Left ventricle myocardium superior (tissue), 1 donor: ENCODE results near the gene PUS7L. TPM values are rescaled to one million over a fixed set of nuclear protein-coding genes. Genes with fewer than 3 reads are reported as not detected.

Source experiments
- ATAC-seq: fragments of 200-7000 bp; cut with Tn5 transposase; one replicate; pipeline ENCODE4 v1.9.1; 2020; ENCODE audit warnings: mild to moderate bottlenecking, moderate library complexity
- DNase-seq: peaks from one replicate; pipeline ENCODE4 v3.0.0-alpha.2; 2020
- intact Hi-C: fragments of 100-400 bp; cut with micrococcal nuclease; formaldehyde crosslinking; loops from one replicate; pipeline ENCODE4 v1.11.0; 2022
- long read RNA-seq: library from polyadenylated mRNA; unstranded; transcript quantifications from one replicate; pipeline ENCODE4 v2.0.0, GENCODE V29; 2021
- total RNA-seq: library from RNA; stranded (reverse); fragmentation: NEBNext Ultra II Directional; extraction: Animal tissue kit (Norgen Biotek cat#: 25700); gene quantifications from one replicate; pipeline ENCODE4 v1.2.1, GENCODE V29; 2021
- donor health status: DM: no; HTN: yes; CAD: no; lungs with severe emphysema.

Gene PUS7L, protein sequence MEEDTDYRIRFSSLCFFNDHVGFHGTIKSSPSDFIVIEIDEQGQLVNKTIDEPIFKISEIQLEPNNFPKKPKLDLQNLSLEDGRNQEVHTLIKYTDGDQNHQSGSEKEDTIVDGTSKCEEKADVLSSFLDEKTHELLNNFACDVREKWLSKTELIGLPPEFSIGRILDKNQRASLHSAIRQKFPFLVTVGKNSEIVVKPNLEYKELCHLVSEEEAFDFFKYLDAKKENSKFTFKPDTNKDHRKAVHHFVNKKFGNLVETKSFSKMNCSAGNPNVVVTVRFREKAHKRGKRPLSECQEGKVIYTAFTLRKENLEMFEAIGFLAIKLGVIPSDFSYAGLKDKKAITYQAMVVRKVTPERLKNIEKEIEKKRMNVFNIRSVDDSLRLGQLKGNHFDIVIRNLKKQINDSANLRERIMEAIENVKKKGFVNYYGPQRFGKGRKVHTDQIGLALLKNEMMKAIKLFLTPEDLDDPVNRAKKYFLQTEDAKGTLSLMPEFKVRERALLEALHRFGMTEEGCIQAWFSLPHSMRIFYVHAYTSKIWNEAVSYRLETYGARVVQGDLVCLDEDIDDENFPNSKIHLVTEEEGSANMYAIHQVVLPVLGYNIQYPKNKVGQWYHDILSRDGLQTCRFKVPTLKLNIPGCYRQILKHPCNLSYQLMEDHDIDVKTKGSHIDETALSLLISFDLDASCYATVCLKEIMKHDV
- 5.1 TPM for total RNA-seq
- long read RNA-seq, partial matches to known transcripts = 2 of 3 reads
- long read RNA-seq, other reads (novel, unspliced or antisense) = 1 of 3 reads

DNA sequence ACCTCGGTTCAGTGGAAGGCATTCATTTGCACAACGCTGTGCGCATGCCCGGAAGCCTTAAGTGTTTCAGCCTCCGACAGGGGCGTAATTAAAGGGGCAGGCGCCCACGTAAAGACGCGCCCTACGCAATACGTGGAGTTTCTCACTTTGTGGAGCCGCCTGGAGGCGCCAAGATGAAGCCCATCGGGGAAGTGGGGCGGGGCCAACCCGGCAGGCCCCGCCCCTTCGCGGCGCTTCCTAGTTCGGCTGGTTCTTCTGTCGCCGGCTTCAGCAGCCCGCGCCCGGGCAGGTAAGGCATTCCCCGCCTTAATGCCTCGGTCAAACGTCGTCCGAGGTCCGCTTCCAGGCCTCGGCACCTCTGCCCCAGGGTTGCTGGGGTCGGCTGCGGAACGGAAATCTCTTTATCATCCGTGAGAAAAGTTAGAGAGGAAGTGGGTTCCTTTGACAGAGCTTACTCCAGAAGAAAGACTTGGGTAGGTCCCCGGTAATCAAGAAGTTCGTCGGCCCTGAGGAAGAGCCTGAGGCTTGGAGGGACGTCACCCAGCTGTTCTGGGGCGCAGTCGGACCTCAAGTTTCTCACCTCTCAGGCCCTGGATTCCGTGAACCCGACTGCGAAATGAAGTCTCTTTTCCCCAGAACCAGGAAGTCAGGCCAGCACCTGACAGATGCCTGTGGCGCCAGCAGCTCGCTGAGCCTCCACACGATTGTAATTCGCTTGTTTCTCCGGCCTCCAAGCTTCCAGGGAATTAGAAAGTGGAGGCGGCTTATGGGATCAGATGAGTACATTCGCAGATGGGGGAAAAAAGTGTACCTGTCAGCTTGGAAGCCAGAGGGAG lies at the start of gene PUS7L, which contains the start of gene IRAK4:
TSS of gene PUS7L (minus strand) at position 63 of the 836 bp plus-strand sequence. CDS start 3,545 bp downstream, outside the sequence.
TSS of gene IRAK4 (plus strand) at position 224 of the 836 bp plus-strand sequence. CDS start 9,161 bp downstream, outside the sequence.
- intact Hi-C loops = no loop called here
- ATAC-seq (peak; percentile 100), DNase-seq (peak; percentile 97)

GRCh38 chr12:43807386-43807785 lies 48.8 kb upstream of the PUS7L start:
- intact Hi-C loops = loop anchor here (10.0 kb wide), 1 partner anchor 67 kb away; no protein-coding TSS in a partner anchor
- ATAC-seq = no peak
- DNase-seq = no peak

DNA sequence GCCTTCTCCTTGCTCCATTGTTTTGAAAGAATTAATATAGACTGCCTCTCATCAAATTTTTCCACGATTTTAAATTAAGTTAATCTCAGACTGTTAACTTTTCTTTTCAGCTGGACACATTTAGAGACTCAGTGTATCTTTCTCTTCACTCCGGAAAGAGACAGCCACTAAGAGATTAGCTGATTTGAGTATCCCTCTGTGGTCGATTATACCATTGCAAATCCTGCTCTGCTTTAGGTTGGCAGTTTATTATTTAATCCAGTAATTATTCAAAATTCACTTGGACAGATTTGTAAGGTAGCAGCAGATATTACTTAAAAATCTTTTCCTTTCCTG lies 48.1 kb upstream of the PUS7L start:
- intact Hi-C loops = loop anchor here (10.0 kb wide), 1 partner anchor 68 kb away; no protein-coding TSS in a partner anchor
- no peak for DNase-seq
- ATAC-seq = no peak

- DNase-seq (peak; percentile 94), ATAC-seq (peak; percentile 100)
- intact Hi-C loops = loop anchor here (10.0 kb wide), 1 partner anchor 69 kb away; no protein-coding TSS in a partner anchor
Measured at GRCh38 chr12:43805860-43806736, 47.5 kb upstream of the PUS7L start, which contains the start of gene TWF1. TWF1 (minus strand) TSS chr12:43806317; CDS start chr12:43806245, 72 bp downstream.

- intact Hi-C loops = loop anchor here (10.0 kb wide), 1 partner anchor 69 kb away; no protein-coding TSS in a partner anchor
- no peak for ATAC-seq
- DNase-seq = no peak
Measured at GRCh38 chr12:43805149-43805859, 46.7 kb upstream of the PUS7L start.

DNA sequence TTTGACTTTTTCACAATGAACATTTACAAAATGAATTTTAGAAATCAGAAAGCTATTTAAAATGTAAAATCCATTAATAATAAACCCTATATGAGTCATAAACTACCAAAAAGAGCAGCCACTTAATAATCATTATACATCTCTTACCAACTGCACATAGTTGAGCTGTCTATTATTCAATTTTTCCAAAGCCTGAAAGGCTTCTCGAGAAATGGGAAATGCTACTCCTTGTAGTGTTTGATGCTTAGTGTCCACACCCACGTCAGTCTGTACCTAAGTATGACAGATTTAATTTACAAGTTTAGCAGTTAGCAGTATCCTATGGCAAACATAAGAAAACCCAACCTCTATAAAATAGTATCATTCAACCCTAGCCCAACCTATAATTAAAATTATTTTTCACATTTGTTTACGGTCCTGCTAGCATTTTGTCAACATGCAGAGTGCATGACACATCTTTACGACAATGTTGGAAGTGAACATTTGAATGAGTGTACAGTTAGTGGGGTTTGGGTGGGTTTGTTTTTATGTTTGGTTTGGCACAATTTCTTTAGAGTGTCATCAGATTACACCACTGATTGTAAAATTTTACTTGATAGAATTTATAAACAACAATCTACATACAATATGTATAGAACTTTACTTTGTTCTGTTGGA lies 39.1 kb upstream of the PUS7L start:
- no peak for DNase-seq
- ATAC-seq = no peak
- intact Hi-C loops = no loop called here

DNA sequence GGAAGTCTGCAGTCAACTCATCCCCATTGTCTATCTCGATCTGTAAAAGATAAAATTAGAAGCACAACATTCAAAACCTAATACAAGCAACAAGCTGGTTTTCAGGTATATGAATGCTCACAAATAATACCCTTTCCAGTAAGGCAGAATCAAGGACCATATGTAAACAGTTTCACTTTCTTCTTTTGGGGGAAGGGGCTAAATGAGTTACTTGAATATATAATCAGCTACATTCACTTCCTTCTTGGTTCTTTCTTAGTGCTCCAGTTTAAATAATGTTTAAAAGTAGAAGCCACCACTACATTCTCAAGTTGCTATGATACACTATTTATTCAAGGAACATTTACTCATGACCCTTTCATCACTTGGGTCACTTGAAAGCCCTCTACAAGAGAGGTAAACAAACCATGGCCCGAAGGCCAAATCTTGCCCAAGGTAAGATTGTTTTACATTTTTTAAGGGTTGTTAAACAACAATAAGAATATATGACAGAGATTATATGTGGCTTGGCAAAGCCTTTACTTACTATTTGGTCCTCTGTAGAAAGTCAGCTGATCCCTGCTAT lies 37.2 kb upstream of the PUS7L start:
- no peak for DNase-seq
- intact Hi-C loops = no loop called here
- no peak for ATAC-seq

DNA sequence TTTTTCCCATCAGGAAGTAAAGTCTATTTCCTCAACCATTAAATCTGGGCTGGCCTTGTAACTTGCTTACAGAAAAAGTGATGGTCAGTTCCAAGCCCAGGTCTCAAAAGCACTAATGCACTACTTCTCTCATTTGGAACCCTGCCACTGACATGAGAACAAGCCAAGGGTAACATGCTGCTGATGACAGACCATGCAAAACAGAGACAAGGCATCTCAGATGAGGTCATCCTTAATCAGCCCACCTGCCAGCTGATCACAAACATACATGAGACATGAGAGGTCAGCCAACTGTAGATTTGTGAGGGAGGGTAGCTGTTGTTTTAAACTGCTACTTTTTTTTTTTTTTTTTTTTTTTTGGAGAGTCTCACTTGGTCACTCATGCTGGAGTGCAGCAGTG lies 31.4 kb upstream of the PUS7L start:
- ATAC-seq (no peak), DNase-seq (no peak)
- intact Hi-C loops = no loop called here

DNA sequence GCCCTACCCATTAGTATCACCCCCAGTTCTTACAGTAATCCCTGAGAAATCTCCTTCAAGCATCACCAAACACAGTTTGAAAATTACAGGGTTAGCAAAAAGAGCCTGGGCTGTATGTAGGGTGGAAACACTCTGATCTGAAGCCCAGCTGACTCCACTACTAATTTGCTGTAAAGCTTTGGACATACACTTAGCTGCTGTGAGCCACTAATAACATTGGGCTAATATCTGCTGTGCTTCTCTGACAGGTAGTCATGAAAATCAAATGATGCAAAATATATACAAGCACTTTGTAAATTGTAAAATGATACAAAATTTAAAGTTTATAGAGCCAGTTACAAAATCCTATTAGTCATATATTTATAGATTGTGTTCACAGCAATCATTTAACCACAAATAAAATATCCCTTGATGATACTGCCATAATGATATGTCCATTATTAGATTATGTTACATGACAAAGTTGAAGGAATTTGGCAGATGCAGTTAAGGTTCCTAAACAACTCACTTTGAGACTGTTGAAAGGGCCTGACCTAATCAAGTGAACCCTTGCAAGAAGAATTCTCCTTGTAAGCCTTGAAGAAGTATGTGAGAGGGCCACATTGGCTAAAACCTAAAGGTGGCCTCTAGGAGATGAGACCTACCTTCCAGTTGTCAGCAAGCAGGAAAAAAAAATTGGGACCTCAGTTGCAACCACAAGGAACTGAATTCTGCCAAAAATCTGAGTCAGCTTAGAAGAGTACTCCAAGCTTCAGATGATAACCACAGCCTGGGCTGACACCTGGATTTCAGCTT lies 28.5 kb upstream of the PUS7L start:
- no peak for ATAC-seq
- intact Hi-C loops = no loop called here
- no peak for DNase-seq

GRCh38 chr12:43776498-43776897 lies 17.9 kb upstream of the PUS7L start:
- intact Hi-C loops = loop anchor here (10.0 kb wide), 1 partner anchor 98 kb away; no protein-coding TSS in a partner anchor
- DNase-seq (no peak), ATAC-seq (no peak)

GRCh38 chr12:43766291-43766690 lies 7.7 kb upstream of the PUS7L start:
- intact Hi-C loops = no loop called here
- no peak for DNase-seq
- no peak for ATAC-seq

DNA sequence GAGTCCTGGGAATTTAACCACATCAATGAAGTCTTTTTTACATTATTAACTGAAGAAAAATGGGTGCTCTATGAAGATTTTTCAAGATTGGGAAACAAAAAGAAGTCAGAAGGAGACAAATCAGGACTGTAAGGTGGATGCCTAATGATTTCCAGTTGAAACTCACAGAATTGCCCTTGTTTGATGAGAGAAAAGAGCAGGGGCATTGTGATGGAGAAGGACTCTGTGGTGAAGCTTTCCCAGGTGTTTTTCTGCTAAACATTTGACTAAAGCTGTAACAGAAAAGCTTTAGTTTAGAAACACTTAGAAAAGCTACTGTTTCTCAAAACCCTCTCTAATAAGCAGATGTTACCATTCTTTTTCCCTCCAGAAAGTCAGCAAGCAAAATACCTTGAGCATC lies 5.9 kb upstream of the PUS7L start:
- ATAC-seq = no peak
- DNase-seq = no peak
- intact Hi-C loops = no loop called here

- intact Hi-C loops = no loop called here
- DNase-seq (no peak), ATAC-seq (no peak)
Measured at GRCh38 chr12:43763769-43764168, 5.2 kb upstream of the PUS7L start.

DNA sequence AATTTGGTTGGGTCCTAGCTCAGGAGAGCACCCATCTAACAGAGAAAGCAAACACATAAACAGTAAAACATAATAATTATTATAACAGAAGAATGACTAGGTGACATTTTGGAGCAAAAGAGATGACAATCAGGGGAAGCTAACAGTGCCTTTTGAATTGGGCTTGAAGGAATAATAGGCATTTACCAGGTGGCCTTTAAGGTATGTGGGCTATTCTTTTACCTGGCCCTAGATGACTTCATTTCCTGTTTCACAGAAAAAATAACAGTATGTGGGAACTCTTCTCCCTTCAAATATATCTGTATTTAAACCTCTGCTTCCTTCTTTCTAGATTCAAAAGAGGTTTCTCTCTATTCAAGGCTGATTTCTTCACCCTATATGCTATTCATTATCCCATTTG lies 4.0 kb upstream of the PUS7L start:
- no peak for ATAC-seq
- no peak for DNase-seq
- intact Hi-C loops = no loop called here

- DNase-seq (no peak), ATAC-seq (no peak)
- intact Hi-C loops = no loop called here
Measured at GRCh38 chr12:43761500-43761899, 2.9 kb upstream of the PUS7L start.

DNA sequence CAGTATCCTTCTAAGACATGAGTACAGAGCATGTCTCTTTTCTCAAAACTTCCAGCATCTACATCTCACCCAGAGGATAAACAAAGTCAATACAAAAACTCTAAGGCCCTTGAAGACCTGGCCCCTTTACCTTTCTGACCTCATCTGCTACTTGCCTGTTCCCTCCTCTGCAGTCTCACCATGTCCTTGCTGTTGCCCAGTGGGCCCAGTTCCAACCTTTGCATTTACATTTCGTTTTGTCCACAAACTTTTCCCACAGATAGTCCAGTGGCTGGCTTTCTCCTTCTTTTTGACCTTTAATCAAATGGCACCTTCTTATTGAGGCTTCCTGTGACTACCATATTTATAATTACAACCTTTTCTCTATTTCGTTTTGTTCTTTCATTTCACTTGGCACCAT lies 1.8 kb upstream of the PUS7L start:
- ATAC-seq (no peak), DNase-seq (no peak)
- intact Hi-C loops = no loop called here
